DOHH2 (cell line): Measurements from ENCODE around the gene GRK1.

Source experiments
- H3F3A ChIP-seq: fragments of 200-600 bp; sonication (generic), shearing (Covaris generic); 2 replicates; pipeline ENCODE4 v1.6.0; 2016; ENCODE audit warnings: antibody characterized with exemption, mild to moderate bottlenecking; ENCODE audit not compliant: control insufficient read depth, insufficient read depth
- H3K27ac ChIP-seq: fragments of 200-600 bp; sonication (generic); 2 replicates; pipeline ENCODE4 v1.5.1; 2014; ENCODE audit warnings: low read depth, mild to moderate bottlenecking, low read length, moderate library complexity
- H3K27me3 ChIP-seq: fragments of 200-600 bp; sonication (generic); 2 replicates; pipeline ENCODE4 v1.6.1; 2014; ENCODE audit warnings: mild to moderate bottlenecking, low read length, mixed read lengths; ENCODE audit not compliant: control insufficient read depth
- H3K36me3 ChIP-seq: fragments of 200-600 bp; sonication (generic); 2 replicates; pipeline ENCODE4 v1.6.1; 2014; ENCODE audit warnings: mild to moderate bottlenecking, low read length, moderate library complexity, mixed read lengths; ENCODE audit not compliant: control insufficient read depth
- H3K4me1 ChIP-seq: fragments of 200-600 bp; sonication (generic); 2 replicates; pipeline ENCODE4 v1.6.1; 2014; ENCODE audit warnings: mild to moderate bottlenecking, low read length, mixed read lengths; ENCODE audit not compliant: control insufficient read depth
- H3K4me2 ChIP-seq: fragments of 200-600 bp; sonication (generic); 2 replicates; pipeline ENCODE4 v1.6.0; 2014; ENCODE audit warnings: mild to moderate bottlenecking, low read length, moderate library complexity
- H3K4me3 ChIP-seq: fragments of 200-600 bp; sonication (generic); 2 replicates; pipeline ENCODE4 v1.5.1; 2014; ENCODE audit warnings: mild to moderate bottlenecking, low read length, mixed read lengths
- H3K79me2 ChIP-seq: fragments of 200-600 bp; sonication (generic); 2 replicates; pipeline ENCODE4 v1.6.1; 2014; ENCODE audit warnings: mild to moderate bottlenecking, low read length, mixed read lengths; ENCODE audit not compliant: control insufficient read depth
- H3K9me2 ChIP-seq: fragments of 200-600 bp; sonication (generic); replicated peaks from 2 replicates; pipeline ENCODE4 v1.6.1; 2014; ENCODE audit warnings: mild to moderate bottlenecking, low read length, mixed read lengths; ENCODE audit not compliant: control insufficient read depth
- H3K9me3 ChIP-seq: fragments of 200-600 bp; sonication (generic); 2 replicates; pipeline ENCODE4 v1.6.1; 2014; ENCODE audit warnings: antibody characterized with exemption, low read length, mixed read lengths; ENCODE audit not compliant: control insufficient read depth, insufficient read depth
- H4K20me1 ChIP-seq: fragments of 200-600 bp; sonication (generic); 2 replicates; pipeline ENCODE4 v1.6.0; 2014; ENCODE audit warnings: low read depth, mild to moderate bottlenecking, antibody characterized with exemption, low read length, moderate library complexity; ENCODE audit not compliant: control insufficient read depth, insufficient read depth
- EZH2phosphoT487 ChIP-seq: fragments of 200-600 bp; sonication (generic); IDR thresholded peaks from 2 replicates; pipeline ENCODE4 v1.6.1; 2017; ENCODE audit warnings: borderline replicate concordance, mild to moderate bottlenecking, antibody characterized with exemption, low read length, moderate library complexity, mixed read lengths
- TF ChIP-seq, protein P1 (sequence below): fragments of 200-600 bp; sonication (generic); IDR thresholded peaks from one replicate; pipeline ENCODE4 v1.5.1; 2014; ENCODE audit warnings: antibody characterized with exemption, mild to moderate bottlenecking, low read depth, low read length; ENCODE audit not compliant: poor library complexity, severe bottlenecking

GRK1 gene

DNA sequence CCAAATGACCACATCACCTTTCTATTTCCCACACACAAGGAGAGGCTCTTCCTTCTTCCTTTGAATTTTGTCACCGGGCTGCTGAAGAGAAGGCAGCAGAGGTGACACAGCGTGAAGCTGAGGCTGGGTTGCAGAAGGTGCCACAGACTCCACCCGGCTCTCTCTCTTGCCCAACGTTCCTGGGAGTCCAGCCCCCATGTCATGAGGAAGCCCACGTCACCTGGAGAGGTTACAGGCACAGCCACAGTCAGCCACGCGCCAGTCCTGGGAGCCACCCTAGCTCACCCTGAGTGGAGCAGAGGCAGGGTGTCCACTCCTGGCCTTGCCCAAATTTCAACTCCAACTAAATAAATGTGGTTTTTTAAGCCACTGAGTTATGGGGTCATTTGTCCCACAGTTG lies 87.2 kb downstream of the GRK1 start:
- no peaks in the 10 kb centered on the region for H3K9me2 ChIP-seq
- peaks cover 10% of the 10 kb centered on the region for H3F3A ChIP-seq
- TF ChIP-seq EZH2phosphoT487, result no peak
- TF ChIP-seq, protein P1, sequence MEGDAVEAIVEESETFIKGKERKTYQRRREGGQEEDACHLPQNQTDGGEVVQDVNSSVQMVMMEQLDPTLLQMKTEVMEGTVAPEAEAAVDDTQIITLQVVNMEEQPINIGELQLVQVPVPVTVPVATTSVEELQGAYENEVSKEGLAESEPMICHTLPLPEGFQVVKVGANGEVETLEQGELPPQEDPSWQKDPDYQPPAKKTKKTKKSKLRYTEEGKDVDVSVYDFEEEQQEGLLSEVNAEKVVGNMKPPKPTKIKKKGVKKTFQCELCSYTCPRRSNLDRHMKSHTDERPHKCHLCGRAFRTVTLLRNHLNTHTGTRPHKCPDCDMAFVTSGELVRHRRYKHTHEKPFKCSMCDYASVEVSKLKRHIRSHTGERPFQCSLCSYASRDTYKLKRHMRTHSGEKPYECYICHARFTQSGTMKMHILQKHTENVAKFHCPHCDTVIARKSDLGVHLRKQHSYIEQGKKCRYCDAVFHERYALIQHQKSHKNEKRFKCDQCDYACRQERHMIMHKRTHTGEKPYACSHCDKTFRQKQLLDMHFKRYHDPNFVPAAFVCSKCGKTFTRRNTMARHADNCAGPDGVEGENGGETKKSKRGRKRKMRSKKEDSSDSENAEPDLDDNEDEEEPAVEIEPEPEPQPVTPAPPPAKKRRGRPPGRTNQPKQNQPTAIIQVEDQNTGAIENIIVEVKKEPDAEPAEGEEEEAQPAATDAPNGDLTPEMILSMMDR, result no peak
- H3K4me2 ChIP-seq, result no peak overlapping the region
- peaks cover 4% of the 10 kb centered on the region for H3K27me3 ChIP-seq
- H3K36me3 ChIP-seq, result no peaks in the 10 kb centered on the region
- H3K27ac ChIP-seq, result no peak overlapping the region
- no peaks in the 10 kb centered on the region for H4K20me1 ChIP-seq
- peaks cover 25% of the 10 kb centered on the region; the same call in 1 of the 2 replicates for H3K9me3 ChIP-seq
- peaks cover 10% of the 10 kb centered on the region for H3K4me1 ChIP-seq
- no peak overlapping the region for H3K4me3 ChIP-seq
- no peaks in the 10 kb centered on the region for H3K79me2 ChIP-seq

DNA sequence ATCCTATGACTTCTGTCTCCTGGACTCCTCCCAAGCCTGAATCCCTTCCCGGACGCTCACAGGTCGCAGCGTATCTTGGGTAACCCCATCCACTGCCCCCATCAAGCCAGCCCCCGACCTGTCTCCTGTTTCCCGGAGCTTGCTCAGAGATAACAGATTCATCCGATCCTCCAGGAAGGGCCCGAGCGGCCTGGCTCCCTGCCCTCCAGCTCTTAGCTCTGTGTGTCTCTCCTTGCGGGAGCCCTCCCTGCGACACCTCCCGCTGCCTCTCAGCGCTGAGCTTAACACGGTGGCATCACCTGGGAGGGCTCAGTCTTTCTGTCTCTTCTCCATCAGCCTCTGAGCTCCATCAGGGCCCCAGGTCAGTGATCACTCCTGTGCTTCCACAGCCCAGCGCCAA lies 87.7 kb downstream of the GRK1 start:
- H3K27me3 ChIP-seq, result peaks cover 8% of the 10 kb centered on the region
- H3K4me2 ChIP-seq, result no peak overlapping the region
- peaks cover 14% of the 10 kb centered on the region for H3K4me1 ChIP-seq
- H4K20me1 ChIP-seq, result no peaks in the 10 kb centered on the region
- TF ChIP-seq, protein P1, result no peak
- TF ChIP-seq EZH2phosphoT487, result no peak
- H3K9me3 ChIP-seq, result peaks cover 25% of the 10 kb centered on the region; the same call in 1 of the 2 replicates
- H3K27ac ChIP-seq, result no peak overlapping the region
- no peaks in the 10 kb centered on the region for H3K9me2 ChIP-seq
- H3K4me3 ChIP-seq, result no peak overlapping the region
- no peaks in the 10 kb centered on the region for H3K79me2 ChIP-seq
- H3F3A ChIP-seq, result peaks cover 10% of the 10 kb centered on the region
- H3K36me3 ChIP-seq, result no peaks in the 10 kb centered on the region

DNA sequence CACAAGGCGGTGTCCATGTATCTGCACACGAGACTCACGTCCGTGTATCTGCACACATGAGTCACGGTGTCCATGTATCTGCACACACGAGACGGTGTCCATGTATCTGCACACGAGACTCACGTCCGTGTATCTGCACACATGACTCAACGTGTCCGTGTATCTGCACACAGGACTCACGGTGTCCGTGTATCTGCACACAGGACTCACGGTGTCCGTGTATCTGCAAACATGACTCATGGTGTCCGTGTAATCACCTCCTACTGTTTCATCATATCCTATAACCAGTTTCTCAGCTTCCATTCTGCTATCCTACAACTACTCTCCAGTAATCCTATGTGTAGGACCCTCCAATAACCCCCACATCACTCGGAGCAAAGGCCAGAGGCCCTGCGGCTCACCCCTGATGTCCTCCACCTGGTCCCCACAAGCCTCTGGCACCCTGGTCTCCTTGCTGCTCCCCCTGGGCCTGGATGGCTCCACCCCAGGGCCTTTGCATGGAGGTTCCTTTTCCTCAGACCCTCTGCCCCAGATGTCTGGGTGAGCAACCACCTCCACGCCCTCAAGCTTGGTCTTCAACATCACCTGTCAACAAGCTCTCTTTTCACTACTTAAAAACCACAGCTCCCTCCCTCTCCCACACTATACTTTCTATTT lies 89.5 kb downstream of the GRK1 start:
- Histone ChIP-seq H3K27me3 (peaks cover 23% of the 10 kb centered on the region), H3K4me2 (no peak overlapping the region), H3K4me1 (peaks cover 15% of the 10 kb centered on the region), H3K9me3 (peaks cover 8% of the 10 kb centered on the region; the same call in 1 of the 2 replicates), H3K9me2 (no peaks in the 10 kb centered on the region), H4K20me1 (no peaks in the 10 kb centered on the region), H3F3A (no peaks in the 10 kb centered on the region), H3K27ac (no peak overlapping the region), H3K36me3 (no peaks in the 10 kb centered on the region), H3K4me3 (no peak overlapping the region), H3K79me2 (no peaks in the 10 kb centered on the region)
- TF ChIP-seq EZH2phosphoT487, result no peak
- TF ChIP-seq, protein P1, result no peak
